Activated CD4-positive, alpha-beta memory T cell treated with anti-CD3 and anti-CD28 coated beads, Interleukin-2, amount 10 ng/mL, durations not matched to agents 7 days and 5 days (primary cell): Measurements from ENCODE around the gene GABRR3. TPM values are rescaled to one million over a fixed set of nuclear protein-coding genes. Genes with fewer than 3 reads are reported as not detected.

ENCODE experiments used
- CTCF ChIA-PET: fragments of 350-600 bp; sonication (Branson Sonifier 250); formaldehyde crosslinking; loops from one replicate; lab custom pipeline; 2021; ENCODE audit warnings: antibody characterized with exemption, inconsistent platforms; lab: Charles Lee
- POLR2A ChIA-PET: fragments of 350-600 bp; sonication (Branson Sonifier 250); formaldehyde crosslinking; loops from one replicate; lab custom pipeline; 2021; ENCODE audit warnings: antibody characterized with exemption; lab: Charles Lee
- DNase-seq: peaks from one replicate; pipeline ENCODE4 v3.0.0-alpha.2; 2020
- H3K27ac Mint-ChIP-seq: one replicate; pipeline ENCODE4 v1.8.0; 2021; ENCODE audit warnings: mild to moderate bottlenecking, mixed read lengths
- H3K27me3 Mint-ChIP-seq: one replicate; pipeline ENCODE4 v1.8.0; 2021; ENCODE audit warnings: mixed read lengths
- H3K36me3 Mint-ChIP-seq: one replicate; pipeline ENCODE4 v1.8.0; 2021; ENCODE audit warnings: low read depth, mixed read lengths
- H3K4me1 Mint-ChIP-seq: one replicate; pipeline ENCODE4 v1.8.0; 2021; ENCODE audit warnings: mixed read lengths
- H3K4me3 Mint-ChIP-seq: one replicate; pipeline ENCODE4 v1.8.0; 2021; ENCODE audit warnings: mild to moderate bottlenecking, mixed read lengths
- H3K9me3 Mint-ChIP-seq: one replicate; pipeline ENCODE4 v1.8.0; 2021; ENCODE audit warnings: mixed read lengths
- total RNA-seq, 2 experiments: library from RNA; stranded (reverse); gene quantifications; one replicate each; pipeline ENCODE4 v1.2.3, GENCODE V29; 2021

Gene GABRR3
- total RNA-seq, 2 experiments from 2014 or later: not detected

DNA sequence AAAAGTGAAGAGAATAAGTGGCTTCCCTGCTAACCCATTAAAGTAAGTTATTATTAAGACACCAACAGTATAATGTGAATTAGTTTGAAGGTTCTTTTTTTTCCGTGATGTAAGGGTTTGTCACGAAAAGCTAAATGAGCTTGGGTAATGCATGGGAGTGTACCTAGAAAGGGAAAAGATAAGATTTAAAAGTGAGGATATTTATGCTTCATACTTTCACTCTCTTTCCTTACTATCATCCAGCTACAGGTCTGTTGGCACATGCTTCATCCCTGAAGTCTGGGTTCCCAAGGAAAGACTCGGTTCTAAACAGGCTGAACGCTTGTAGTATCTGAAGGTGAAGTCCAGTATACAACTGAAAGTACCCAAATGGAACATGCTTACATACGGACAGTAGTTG lies 36.0 kb downstream of the GABRR3 start:
- Mint-ChIP-seq H3K4me1 (peaks cover 16% of the 10 kb centered on the region), H3K4me3 (no peak overlapping the region), H3K36me3 (peaks cover 22% of the 10 kb centered on the region), H3K9me3 (peaks cover 6% of the 10 kb centered on the region), H3K27me3 (peaks cover 4% of the 10 kb centered on the region), H3K27ac (no peak overlapping the region)
- DNase-seq: no peak
- ChIA-PET CTCF (no interaction called here), POLR2A (no interaction called here)

DNA sequence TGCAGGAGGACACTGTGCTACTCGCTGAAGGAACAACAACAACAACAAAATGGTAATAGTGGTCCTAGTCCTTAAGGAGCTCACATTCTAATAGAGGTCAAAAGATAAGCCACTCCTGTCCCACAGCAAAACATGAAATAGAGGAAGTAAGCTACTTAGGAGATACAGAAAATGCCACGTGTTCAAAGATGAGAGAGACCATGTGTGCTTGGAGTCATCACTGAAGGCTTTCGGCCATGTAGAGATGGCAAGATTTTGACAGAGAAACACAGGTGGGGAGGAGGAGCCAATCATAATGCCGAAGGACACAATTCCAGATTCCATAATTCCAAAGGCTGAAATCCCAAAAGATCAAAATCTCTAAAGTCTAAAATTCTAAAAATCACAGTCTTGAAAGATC lies 38.1 kb downstream of the GABRR3 start:
- Mint-ChIP-seq H3K36me3 (peaks cover 14% of the 10 kb centered on the region), H3K4me1 (peaks cover 5% of the 10 kb centered on the region), H3K27ac (no peak overlapping the region), H3K4me3 (no peak overlapping the region), H3K9me3 (peaks cover 6% of the 10 kb centered on the region), H3K27me3 (peaks cover 4% of the 10 kb centered on the region)
- no peak for DNase-seq
- ChIA-PET POLR2A (no interaction called here), CTCF (interaction anchor here (1.6 kb wide), 1 partner anchor 25 kb away, joined by 4 read pairs; no protein-coding TSS in a partner anchor)

DNA sequence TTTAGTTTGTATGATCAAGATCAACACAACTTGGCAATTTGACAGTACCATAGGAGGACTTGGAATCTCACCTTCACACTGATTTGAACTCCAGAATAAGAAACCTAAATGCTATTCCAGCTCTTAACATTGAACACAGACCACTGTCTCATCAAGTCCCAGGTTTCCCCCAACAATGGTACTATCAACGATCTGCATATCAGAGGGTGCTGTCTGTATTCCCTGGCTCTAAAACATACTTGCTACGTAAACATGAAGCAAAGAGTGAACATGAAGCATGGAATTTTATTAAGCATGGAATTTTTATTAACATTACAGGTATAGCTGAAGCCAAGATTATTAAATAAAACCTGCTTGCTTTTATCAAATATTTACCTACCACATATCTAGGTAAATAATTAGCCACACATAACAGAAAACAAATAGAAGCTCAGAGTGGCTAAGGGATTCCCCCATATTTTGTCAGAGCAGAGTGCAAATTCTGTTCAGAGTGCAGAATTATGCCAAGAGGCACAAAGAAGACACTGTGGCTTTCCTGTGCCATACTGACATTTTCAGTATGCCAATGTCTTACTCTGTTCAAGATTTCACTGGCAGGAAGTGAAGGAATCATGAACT lies 40.7 kb downstream of the GABRR3 start:
- no peaks in the 10 kb centered on the region for H3K27me3 Mint-ChIP-seq
- H3K4me3 Mint-ChIP-seq: no peak overlapping the region
- no peaks in the 10 kb centered on the region for H3K36me3 Mint-ChIP-seq
- no peak for DNase-seq
- no peaks in the 10 kb centered on the region for H3K9me3 Mint-ChIP-seq
- ChIA-PET POLR2A (interaction anchor here (0.6 kb wide), 1 partner anchor 10 kb away, joined by 3 read pairs; no protein-coding TSS in a partner anchor), CTCF (no interaction called here)
- H3K4me1 Mint-ChIP-seq: peaks cover 26% of the 10 kb centered on the region
- no peak overlapping the region for H3K27ac Mint-ChIP-seq

DNA sequence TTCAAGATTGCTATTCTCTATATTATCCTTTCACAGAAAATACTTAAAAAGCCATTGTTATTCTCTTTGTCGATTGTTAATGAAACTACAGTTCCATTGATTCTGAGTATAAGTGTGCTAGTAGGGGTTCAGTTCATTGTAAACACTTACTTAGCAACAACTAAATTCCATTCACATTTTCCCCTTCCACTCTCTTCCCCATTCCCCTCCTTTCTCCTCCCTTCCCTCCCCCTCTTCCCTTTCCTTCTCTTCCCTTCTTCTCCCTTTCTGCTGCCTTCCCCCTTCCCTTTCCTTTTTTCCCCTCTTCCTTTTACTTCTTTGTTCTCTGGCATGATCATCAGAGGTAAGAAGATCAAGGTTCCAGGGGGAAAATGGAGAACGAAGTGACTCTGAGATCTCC lies 41.6 kb downstream of the GABRR3 start:
- Mint-ChIP-seq H3K4me3 (no peak overlapping the region), H3K36me3 (no peaks in the 10 kb centered on the region), H3K4me1 (peaks cover 26% of the 10 kb centered on the region), H3K27ac (no peak overlapping the region), H3K9me3 (peaks cover under 1% of the 10 kb centered on the region), H3K27me3 (no peaks in the 10 kb centered on the region)
- DNase-seq: no peak
- ChIA-PET CTCF (no interaction called here), POLR2A (no interaction called here)

DNA sequence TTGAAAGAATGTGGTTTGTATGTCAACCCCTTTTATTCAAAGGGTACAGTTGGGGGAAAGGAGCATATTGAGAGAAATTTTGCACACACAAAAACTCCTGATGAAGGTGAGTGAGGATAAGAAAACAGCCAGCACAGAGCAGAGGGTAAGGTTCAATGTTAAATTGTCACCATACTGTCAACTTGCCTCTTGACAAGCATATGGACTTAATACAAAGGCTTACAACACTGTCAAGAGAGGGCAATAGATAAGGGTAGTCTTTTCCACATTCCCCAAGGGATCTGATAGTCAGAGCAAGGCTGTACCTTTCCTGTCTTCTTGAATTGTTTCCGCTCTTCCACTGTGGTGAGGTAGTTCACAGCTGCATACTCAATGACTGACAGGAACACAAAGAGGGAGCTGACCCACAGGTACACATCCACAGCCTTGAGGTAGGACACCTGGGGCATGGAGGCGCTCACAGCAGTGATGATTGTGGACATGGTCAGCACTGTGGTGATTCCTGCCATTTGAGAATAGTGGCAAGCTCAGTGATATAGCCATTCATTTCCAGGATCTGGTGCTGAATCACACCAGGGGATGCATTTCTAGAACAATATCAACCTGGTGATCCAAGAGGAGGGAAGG lies 42.5 kb downstream of the GABRR3 start:
- ChIA-PET CTCF (no interaction called here), POLR2A (no interaction called here)
- Mint-ChIP-seq H3K4me3 (no peak overlapping the region), H3K4me1 (peaks cover 26% of the 10 kb centered on the region), H3K27ac (no peak overlapping the region), H3K27me3 (no peaks in the 10 kb centered on the region), H3K36me3 (no peaks in the 10 kb centered on the region), H3K9me3 (peaks cover 7% of the 10 kb centered on the region)
- no peak for DNase-seq

DNA sequence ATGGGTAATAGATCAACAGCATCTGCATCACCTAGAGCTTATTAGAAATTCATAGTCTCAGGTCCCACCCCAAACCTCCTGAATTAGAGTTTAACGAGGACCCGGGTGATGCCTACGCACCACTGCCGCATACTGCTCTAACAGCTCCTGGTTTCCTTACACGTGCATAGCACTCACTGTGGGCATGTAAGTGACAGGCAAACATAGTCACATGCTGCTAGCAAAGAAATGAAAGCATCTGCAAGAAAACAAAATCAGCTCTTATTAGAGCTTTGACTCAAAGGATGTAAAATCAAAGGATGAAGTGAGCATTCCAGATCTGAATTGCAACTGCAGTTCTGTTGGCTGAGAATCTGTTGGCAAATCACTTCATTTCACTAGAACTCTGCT lies 43.8 kb downstream of the GABRR3 start:
- no peak for DNase-seq
- peak overlapping the region; percentile 73 for H3K27ac Mint-ChIP-seq
- ChIA-PET CTCF (interaction anchor here (0.9 to 1.4 kb wide), 3 partner anchors 20 to 30 kb away, joined by 4 read pairs; no protein-coding TSS in a partner anchor), POLR2A (interaction anchor here (0.8 to 2.2 kb wide), 6 partner anchors 16 to 170 kb away, joined by 3 to 9 read pairs (median 4); partner anchors contain the start of genes CRYBG3 and RIOX2)
- H3K36me3 Mint-ChIP-seq: no peaks in the 10 kb centered on the region
- H3K27me3 Mint-ChIP-seq: no peaks in the 10 kb centered on the region
- H3K4me3 Mint-ChIP-seq: peak overlapping the region; percentile 56
- H3K4me1 Mint-ChIP-seq: peaks cover 24% of the 10 kb centered on the region
- peaks cover 7% of the 10 kb centered on the region for H3K9me3 Mint-ChIP-seq

DNA sequence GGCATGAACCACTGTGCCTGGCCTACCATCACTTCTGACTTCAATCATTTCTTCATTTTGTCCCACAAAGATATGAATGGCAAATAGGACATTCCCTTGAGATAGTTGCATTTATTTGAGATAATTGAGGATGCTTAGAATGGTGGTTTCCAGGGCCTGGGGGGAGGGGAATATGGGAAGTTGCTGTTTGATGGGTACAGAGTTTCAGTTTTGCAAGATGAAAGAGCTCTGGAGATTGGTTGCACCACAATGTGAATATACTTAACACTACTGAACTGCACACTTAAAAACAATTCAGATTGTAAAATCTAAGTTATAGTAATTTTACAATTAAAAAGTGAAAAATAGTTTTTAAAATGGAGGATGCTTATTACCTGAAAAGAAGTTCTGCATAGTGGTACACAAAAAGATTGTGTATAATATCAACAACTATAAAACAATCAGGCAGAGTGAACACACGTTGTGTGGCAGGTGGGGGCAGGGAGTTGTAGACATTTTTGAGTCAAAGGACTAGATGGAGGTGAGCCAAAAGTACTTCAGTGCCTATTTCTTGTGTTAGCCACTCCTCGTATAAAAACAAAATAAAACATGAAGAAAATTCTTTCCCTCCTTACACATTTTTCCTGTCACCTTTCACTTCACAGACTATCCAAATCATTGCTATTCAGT lies 44.4 kb downstream of the GABRR3 start:
- H3K27ac Mint-ChIP-seq: peak overlapping the region; percentile 73
- CTCF ChIA-PET: interaction anchor here (0.9 to 1.4 kb wide), 3 partner anchors 19 to 31 kb away, joined by 4 read pairs; no protein-coding TSS in a partner anchor
- no peaks in the 10 kb centered on the region for H3K36me3 Mint-ChIP-seq
- POLR2A ChIA-PET: interaction anchor here (0.8 to 2.2 kb wide), 6 partner anchors 16 to 169 kb away, joined by 3 to 9 read pairs (median 4); partner anchors contain the start of genes CRYBG3 and RIOX2
- peak overlapping the region; percentile 56 for H3K4me3 Mint-ChIP-seq
- no peaks in the 10 kb centered on the region for H3K27me3 Mint-ChIP-seq
- H3K4me1 Mint-ChIP-seq: peaks cover 24% of the 10 kb centered on the region
- H3K9me3 Mint-ChIP-seq: peaks cover 7% of the 10 kb centered on the region
- no peak for DNase-seq

DNA sequence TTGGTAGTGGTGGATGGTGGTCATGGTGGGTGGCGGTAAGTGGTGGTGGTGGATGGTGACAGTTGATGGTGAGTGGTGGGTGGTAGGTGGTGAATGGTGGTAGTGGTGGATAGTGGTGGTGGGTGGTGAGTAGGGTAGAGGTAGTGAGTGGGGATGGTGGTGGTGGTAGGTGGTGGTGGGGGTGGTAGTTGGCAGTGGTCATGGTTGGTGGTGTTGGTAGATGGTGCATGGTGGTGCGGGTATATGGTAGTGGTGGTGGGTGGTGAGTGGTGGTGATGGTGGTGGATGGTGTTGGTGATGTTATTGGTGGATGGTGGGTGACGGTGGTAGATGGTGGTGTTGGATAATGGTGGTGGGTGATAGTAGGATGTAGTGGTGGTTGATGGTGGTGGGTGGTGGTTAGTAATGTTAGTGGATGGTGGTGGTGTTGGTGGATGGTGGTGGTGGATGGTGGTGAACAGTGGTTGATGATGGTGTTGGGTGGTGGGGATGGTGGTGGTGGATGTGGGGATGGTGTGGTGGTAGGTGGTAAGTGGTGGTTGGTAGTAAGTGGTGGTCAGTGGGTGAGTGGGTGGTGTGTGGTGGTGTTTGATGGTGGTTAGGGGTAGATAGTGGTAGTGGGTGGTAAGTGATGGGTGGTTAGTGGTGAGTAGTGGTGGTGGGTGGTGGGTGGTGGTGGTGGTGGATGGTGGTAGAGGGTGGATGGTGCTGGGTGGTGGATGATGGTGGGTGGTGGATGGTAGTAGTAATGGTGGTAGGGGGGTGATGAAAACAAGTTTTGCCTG lies 46.1 kb downstream of the GABRR3 start:
- ChIA-PET POLR2A (interaction anchor here (1.9 kb wide), 1 partner anchor 20 kb away, joined by 4 read pairs; no protein-coding TSS in a partner anchor), CTCF (no interaction called here)
- peaks cover 5% of the 10 kb centered on the region for H3K36me3 Mint-ChIP-seq
- no peak overlapping the region for H3K27ac Mint-ChIP-seq
- DNase-seq: no peak
- peaks cover 7% of the 10 kb centered on the region for H3K9me3 Mint-ChIP-seq
- no peaks in the 10 kb centered on the region for H3K27me3 Mint-ChIP-seq
- H3K4me1 Mint-ChIP-seq: peaks cover 24% of the 10 kb centered on the region
- H3K4me3 Mint-ChIP-seq: no peak overlapping the region

DNA sequence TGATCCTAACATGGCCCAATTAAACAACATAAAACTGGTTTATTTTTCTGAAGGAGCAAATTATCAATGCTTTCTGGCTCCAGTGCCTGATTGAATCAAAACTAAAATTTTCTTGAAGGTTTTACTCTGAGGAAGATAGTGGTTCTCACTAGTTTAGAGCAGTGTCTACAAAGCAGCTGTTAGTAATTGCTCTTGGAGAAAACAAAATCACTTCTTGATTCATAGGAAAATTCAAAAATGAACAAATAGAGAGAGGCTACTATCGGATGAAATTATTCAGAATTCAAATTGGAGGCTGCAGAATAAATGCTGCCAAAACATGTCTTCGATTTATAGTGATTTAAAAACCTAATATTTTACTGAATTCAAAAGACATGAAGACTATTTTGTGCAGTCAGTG lies 47.8 kb downstream of the GABRR3 start:
- ChIA-PET CTCF (no interaction called here), POLR2A (interaction anchor here (1.9 kb wide), 1 partner anchor 18 kb away, joined by 4 read pairs; no protein-coding TSS in a partner anchor)
- H3K27ac Mint-ChIP-seq: no peak overlapping the region
- peaks cover 32% of the 10 kb centered on the region for H3K4me1 Mint-ChIP-seq
- H3K27me3 Mint-ChIP-seq: no peaks in the 10 kb centered on the region
- peaks cover 10% of the 10 kb centered on the region for H3K36me3 Mint-ChIP-seq
- no peak for DNase-seq
- no peak overlapping the region for H3K4me3 Mint-ChIP-seq
- peaks cover 7% of the 10 kb centered on the region for H3K9me3 Mint-ChIP-seq

DNA sequence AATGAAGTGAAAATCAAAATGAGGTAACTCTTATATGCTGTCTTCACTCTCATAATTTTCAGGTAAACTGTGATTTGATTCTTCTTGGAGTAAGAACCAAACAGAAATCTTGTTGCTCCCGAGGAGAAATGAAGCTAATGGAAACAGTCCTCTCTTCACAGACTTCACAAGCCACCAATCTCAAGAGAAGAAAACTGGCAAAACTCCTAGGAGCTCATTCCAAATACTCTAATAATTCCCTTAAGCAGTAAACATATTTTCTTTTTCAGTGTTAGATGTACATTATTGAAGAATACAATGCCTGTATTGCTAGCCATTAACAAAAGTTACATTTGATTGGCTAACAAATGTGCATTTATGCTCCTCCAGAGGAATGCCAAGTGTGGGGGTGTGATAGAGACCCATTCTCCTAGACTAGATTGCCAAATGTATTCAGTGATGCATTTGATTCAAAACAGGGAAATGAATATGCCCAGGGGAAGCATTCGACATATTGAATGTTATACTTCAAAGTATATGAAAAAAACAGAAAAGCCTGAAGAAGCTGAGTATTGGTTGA lies 51.1 kb downstream of the GABRR3 start:
- no peaks in the 10 kb centered on the region for H3K27me3 Mint-ChIP-seq
- DNase-seq: no peak
- ChIA-PET POLR2A (interaction anchor here (0.6 to 1.8 kb wide), 2 partner anchors 13 to 586 kb away, joined by 3 to 4 read pairs; no protein-coding TSS in a partner anchor), CTCF (interaction anchor here (1.0 to 1.9 kb wide), 5 partner anchors 13 to 162 kb away, joined by 3 to 7 read pairs (median 4); partner anchors contain the start of genes CRYBG3 and RIOX2)
- peaks cover 16% of the 10 kb centered on the region for H3K36me3 Mint-ChIP-seq
- peaks cover 37% of the 10 kb centered on the region for H3K4me1 Mint-ChIP-seq
- H3K9me3 Mint-ChIP-seq: peaks cover 7% of the 10 kb centered on the region
- H3K27ac Mint-ChIP-seq: no peak overlapping the region
- no peak overlapping the region for H3K4me3 Mint-ChIP-seq

DNA sequence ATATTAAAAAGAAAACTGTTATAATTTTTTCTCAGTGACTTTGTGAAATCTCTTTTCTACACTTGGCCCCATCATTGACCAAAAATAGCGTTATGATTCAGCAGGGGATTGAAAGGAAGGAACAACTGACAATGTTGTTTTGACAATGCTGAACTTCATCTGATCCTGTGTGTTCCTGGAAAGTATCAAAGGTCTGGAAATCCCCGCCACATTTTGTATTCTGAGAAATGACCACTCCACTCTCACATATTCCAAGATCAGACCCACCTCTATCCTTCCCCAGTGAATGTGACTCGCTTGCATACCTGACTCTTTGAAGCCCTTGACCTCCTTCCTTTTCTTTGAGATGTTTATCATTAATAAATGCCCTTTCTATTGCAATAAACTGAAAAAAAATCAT lies 53.2 kb downstream of the GABRR3 start:
- peaks cover 39% of the 10 kb centered on the region for H3K4me1 Mint-ChIP-seq
- H3K4me3 Mint-ChIP-seq: no peak overlapping the region
- H3K9me3 Mint-ChIP-seq: no peaks in the 10 kb centered on the region
- H3K27ac Mint-ChIP-seq: peak overlapping the region; percentile 44
- no peaks in the 10 kb centered on the region for H3K27me3 Mint-ChIP-seq
- POLR2A ChIA-PET: interaction anchor here (1.0 to 1.7 kb wide), 2 partner anchors 11 to 13 kb away, joined by 3 to 7 read pairs; no protein-coding TSS in a partner anchor
- peak; percentile 26 for DNase-seq
- CTCF ChIA-PET: interaction anchor here (0.9 to 1.6 kb wide), 4 partner anchors 10 to 160 kb away, joined by 3 to 4 read pairs (median 3); partner anchors contain the start of gene CRYBG3
- H3K36me3 Mint-ChIP-seq: peaks cover 16% of the 10 kb centered on the region

DNA sequence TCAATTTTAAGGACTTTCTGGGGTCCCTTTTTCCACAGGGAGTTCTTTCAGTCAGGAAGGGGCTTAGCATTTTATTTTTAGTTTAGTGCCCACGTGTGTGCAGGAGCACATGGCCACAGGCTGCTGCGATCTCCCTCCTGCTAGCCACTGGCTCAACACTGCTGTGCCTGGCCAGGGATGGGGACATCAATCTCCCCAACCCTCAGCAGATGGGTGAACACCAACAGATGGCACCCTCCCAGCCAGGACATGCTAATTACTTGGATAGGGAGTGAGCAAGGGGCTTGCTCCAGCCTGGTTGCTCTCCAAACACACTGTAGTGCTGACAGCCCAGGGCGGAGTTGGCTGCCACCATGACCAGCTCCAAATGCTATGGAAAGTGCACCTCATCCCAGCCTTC lies 55.5 kb downstream of the GABRR3 start:
- H3K36me3 Mint-ChIP-seq: peaks cover 10% of the 10 kb centered on the region
- H3K4me3 Mint-ChIP-seq: no peak overlapping the region
- no peak for DNase-seq
- POLR2A ChIA-PET: no interaction called here
- H3K27ac Mint-ChIP-seq: no peak overlapping the region
- H3K4me1 Mint-ChIP-seq: peaks cover 48% of the 10 kb centered on the region
- no peaks in the 10 kb centered on the region for H3K27me3 Mint-ChIP-seq
- H3K9me3 Mint-ChIP-seq: no peaks in the 10 kb centered on the region
- CTCF ChIA-PET: no interaction called here
